Measurements from ENCODE around the gene IP6K3.
A peak's percentile ranks its signal among the peaks of the same experiment; 100 is the strongest.

Gene IP6K3

GRCh38 chr6:33763483-33763882 lies 16.8 kb upstream of the IP6K3 start:
- no peak for TF ChIP-seq ZFX (IDR thresholded peaks at IDR 0.05)
- TF ChIP-seq, protein P1, sequence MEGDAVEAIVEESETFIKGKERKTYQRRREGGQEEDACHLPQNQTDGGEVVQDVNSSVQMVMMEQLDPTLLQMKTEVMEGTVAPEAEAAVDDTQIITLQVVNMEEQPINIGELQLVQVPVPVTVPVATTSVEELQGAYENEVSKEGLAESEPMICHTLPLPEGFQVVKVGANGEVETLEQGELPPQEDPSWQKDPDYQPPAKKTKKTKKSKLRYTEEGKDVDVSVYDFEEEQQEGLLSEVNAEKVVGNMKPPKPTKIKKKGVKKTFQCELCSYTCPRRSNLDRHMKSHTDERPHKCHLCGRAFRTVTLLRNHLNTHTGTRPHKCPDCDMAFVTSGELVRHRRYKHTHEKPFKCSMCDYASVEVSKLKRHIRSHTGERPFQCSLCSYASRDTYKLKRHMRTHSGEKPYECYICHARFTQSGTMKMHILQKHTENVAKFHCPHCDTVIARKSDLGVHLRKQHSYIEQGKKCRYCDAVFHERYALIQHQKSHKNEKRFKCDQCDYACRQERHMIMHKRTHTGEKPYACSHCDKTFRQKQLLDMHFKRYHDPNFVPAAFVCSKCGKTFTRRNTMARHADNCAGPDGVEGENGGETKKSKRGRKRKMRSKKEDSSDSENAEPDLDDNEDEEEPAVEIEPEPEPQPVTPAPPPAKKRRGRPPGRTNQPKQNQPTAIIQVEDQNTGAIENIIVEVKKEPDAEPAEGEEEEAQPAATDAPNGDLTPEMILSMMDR (conservative IDR thresholded peaks at IDR 0.05) = no peak
- H3K27ac ChIP-seq = no peak overlapping the region

- H3K27ac ChIP-seq = peak overlapping the region; percentile 68
- no peak for TF ChIP-seq ZFX (IDR thresholded peaks at IDR 0.05)
- TF ChIP-seq, protein P1 (conservative IDR thresholded peaks at IDR 0.05) = no peak
These were observed 16.0 kb upstream of the IP6K3 start for GRCh38 chr6:33762713-33763112.

DNA sequence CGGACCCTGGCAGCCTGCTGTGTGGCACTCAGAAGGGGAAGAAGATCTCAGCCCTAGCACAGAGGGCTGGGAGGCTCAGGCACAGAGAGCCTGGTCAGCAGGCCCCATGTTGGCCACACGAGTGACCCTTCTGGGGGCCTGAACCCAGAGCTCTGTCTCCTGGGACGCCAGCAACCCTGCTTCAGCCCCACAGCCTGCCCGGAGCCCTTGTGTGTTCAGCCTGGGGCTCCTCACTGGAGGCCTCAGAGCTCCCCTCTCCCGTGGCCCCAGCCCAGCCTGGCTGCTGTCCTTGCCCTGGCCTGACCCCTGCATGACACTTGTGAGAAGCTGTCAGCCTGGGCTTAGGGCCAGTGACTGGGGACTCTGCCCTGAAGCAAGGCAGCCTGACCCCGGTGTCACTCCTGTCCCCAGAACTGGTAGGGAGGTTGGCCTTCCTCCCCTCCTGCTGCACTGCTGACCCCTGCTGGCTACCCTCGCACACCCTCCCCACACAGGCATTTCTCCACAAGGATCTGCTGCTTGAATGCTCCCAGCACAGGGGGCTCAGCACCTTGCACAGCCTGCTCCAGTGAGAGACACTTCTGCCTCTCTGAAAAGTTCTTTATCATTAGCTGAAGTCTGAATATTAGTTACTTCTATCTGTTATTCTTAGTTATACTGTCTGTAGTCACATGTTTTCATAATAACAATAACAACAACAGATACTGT lies 15.4 kb upstream of the IP6K3 start:
- no peak for TF ChIP-seq ZFX (IDR thresholded peaks at IDR 0.05)
- TF ChIP-seq, protein P1 (conservative IDR thresholded peaks at IDR 0.05) = peak; percentile 96
- peak overlapping the region; percentile 68 for H3K27ac ChIP-seq

- peak overlapping the region; percentile 68 for H3K27ac ChIP-seq
- TF ChIP-seq, protein P1 (conservative IDR thresholded peaks at IDR 0.05) = no peak
- TF ChIP-seq ZFX (IDR thresholded peaks at IDR 0.05) = peak; percentile 55; the same call in 1 of the 2 replicates
These were observed 14.8 kb upstream of the IP6K3 start for GRCh38 chr6:33761581-33761921.

GRCh38 chr6:33759887-33760629 lies 13.4 kb upstream of the IP6K3 start:
- TF ChIP-seq, protein P1 (conservative IDR thresholded peaks at IDR 0.05) = no peak
- no peak for TF ChIP-seq ZFX (IDR thresholded peaks at IDR 0.05)
- peak overlapping the region; percentile 68 for H3K27ac ChIP-seq

- TF ChIP-seq ZFX (IDR thresholded peaks at IDR 0.05) = no peak
- TF ChIP-seq, protein P1 (conservative IDR thresholded peaks at IDR 0.05) = no peak
- peak overlapping the region; percentile 68 for H3K27ac ChIP-seq
These were observed 12.1 kb upstream of the IP6K3 start for GRCh38 chr6:33758815-33759216.

DNA sequence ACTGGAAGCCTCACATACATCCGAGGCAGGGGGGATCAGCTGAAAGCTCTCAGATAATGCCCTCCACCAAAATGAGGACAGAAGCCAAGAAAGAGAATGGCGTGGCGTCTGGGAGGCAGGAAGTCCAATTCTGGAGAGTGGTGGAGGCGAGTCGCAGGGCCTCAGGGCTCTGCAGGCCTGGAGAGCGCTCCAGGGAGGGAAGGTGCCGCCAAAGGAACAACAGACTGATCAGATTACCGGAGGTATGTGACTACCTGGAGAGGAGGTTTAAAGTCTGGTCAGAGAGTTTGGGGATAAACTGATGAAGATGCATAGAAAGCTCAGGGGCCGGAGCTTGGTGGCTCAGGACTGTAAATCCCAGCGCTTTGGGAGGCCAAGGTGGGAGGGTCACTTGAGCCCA lies 11.2 kb upstream of the IP6K3 start:
- H3K27ac ChIP-seq = peak overlapping the region; percentile 68
- TF ChIP-seq, protein P1 (conservative IDR thresholded peaks at IDR 0.05) = no peak
- no peak for TF ChIP-seq ZFX (IDR thresholded peaks at IDR 0.05)

Data from C4-2B (cell line).